Stimulated activated CD4-positive, alpha-beta T cell treated with anti-CD3 and anti-CD28 coated beads, Interleukin-4, amount 100 ng/mL, for 1 hour (primary cell): ENCODE measurements around the gene PSMD1.
"Not testable (repeated sequence)": the region's sequence is repeated elsewhere in the genome, so short reads cannot be mapped to it uniquely, and the experiment has no call there.

Experiments
- DNase-seq: peaks from one replicate; pipeline ENCODE4 v3.0.0-alpha.2; 2020

PSMD1 gene

DNA sequence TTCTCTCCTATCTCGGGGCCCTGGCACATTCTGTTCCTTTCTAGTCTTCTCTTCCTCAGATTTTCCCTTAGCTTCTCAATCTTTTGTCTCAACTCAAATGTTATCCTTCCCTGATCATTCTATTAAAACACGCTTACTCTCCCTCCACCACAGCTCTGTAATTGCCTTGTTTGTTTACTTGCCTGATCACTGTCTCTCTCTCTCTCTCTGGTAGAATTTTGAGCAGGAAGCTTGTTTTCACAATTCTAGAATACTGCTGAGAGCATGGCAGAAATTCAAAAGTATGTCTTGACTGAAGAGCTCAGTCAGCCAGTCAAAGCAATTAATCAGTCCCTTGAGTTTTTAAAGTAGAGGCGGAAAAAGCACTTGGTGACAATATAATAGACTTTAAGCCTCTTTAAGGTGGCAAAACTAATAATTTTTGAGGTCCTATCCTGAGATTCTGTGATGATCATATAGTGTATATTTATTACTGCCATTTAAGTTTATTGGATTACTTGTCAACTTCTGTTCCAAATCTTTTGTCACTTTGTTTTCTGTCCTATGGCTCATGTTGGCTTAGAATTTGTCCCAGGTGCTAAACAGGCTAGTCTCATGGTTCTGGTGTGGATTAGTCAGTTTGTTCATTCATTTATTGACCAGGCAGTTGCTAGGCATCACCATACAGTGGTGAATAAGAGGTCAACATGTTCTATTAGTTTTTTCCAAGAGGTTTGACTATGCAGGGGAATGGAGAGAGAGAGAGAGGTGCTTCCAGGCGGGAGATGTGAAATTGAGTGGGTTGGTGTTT is 2.3 kb downstream of the PSMD1 start:
- DNase-seq = no peak

GRCh38 chr2:231059756-231060155 is 3.1 kb downstream of the PSMD1 start:
- DNase-seq = no peak

DNA sequence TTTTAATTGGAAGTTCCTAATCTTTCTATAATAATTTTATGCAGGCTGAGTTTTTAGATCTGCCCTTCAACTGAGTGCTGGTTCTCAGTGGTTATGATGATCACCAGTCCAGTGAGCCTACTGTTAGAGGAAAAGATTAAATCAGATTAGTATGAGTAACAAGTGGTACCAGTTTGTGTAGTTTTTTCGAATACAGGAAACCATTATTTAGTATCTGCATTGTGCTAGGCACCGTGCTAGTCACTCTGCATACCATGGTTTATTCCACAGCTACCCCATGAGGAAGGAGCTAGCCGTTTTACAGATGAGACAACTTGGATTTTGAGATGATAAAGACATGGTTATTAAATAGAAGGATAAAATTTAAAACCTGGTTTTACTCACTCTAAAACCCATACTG is 6.1 kb downstream of the PSMD1 start:
- no peak for DNase-seq

- no peak for DNase-seq
Measured at GRCh38 chr2:231063347-231063746, 6.7 kb downstream of the PSMD1 start.

DNA sequence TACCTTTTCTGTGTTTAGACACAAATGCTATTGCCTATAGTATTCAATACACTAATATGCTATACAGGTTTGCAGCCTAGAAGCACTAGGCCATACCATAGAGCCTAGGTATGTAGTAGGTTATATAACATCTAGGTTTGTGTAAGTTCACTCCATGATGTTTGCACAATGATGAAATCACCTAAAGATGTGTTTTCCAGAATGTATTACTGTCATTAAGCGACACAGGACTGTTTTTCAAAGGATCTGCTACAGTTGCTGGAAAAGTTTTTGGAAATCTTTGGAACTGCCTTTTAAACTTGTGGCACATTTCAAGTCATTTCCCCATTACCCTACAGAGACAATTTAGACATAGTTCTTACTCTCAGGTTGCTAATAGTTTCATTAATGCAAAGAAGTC is 9.3 kb downstream of the PSMD1 start:
- no peak for DNase-seq

DNA sequence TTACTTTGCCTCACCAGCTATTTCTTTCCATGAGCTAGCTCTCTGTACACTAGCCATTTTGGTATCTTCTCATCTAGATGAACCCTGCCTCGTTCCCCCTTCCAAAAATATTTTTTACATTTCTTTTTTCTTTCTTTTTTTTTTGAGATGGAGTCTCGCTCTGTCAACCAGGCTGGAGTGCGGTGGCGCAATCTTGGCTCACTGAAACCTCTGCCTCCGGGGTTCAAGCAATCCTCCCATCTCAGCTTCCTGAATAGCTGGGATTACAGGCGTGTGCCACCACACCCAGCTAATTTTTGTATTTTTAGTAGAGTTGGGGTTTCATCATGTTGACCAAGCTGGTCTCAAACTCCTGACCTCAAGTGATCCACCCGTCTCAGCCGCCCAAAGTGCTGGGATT is 10.9 kb downstream of the PSMD1 start:
- DNase-seq = not testable (repeated sequence)

DNA sequence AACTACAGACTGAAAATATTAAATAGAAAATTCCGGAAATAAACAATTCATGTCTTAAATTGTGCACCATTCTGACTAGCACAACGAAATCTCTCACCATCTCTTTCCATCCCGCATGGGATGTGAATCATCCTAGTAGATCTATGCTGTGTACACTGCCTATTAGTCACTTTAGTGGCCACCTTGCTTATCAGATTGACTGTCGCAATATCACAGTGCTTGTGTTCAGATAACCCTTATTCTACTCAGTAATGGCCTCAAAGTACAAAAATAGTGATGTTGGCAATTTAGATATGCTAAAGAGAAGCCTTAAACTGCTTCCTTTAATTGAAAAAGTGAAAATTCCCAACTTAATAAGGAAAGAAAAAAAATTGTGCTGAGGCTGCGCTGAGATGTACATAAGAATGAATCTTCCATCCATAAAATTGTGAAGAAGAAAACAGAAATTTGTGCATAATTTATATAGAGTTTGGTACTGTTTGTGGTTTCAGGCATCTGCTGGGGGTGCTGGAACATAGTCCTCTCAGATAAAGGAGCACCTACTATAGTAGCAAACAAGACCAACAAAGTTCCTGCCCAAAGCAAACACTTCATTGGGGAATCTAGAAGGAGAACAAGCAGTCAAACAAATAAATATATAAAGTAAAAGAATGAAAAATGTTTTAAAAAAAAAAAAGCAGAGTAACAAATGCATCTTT is 12.0 kb downstream of the PSMD1 start:
- no peak for DNase-seq

GRCh38 chr2:231069379-231070054 is 12.8 kb downstream of the PSMD1 start:
- DNase-seq = no peak

- no peak for DNase-seq
Measured at GRCh38 chr2:231084565-231084964, 27.9 kb downstream of the PSMD1 start.

- no peak for DNase-seq
Measured at GRCh38 chr2:231088754-231089153, 32.1 kb downstream of the PSMD1 start.

DNA sequence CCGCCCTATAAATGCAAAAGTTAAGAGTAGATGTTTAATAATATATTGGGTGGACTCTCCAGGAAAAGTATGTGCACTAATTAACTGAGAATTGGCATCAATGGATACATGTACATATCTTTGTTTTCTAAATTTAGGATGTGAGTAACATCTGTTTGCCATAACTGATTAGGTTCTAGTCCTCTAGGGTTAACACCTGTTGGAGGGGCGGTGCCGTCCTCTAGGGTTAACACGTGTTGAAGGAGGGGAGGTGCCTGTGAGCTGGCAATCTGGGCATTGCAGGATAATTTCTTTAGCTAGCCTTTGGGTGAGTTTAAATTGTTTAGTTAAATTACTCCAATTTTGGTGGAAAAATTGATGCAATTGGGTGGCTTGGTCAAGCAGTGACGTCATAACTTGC is 37.3 kb downstream of the PSMD1 start:
- DNase-seq = no peak

GRCh38 chr2:231094736-231095346 is 38.2 kb downstream of the PSMD1 start:
- DNase-seq = no peak

- no peak for DNase-seq
Measured at GRCh38 chr2:231099918-231100317, 43.3 kb downstream of the PSMD1 start.

DNA sequence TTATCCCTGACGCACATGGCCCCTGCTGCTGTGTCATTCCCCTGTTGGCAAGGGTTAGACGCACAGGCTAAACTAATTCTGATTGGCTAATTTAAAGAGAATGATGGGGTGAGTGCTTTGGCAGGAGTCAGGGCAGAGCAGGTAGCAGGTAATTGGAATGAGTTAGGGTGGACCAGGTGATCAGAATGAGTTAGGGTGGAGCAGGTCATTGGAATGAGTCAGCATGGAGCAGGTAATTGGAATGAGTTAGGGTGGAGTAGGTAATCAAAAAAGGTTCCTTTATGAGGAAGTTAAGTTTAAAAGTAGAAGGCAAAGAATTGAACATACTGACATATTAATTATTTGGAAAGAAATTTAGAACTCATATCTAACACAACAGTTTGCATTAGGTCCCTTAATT is 43.7 kb downstream of the PSMD1 start:
- not testable (repeated sequence) for DNase-seq

DNA sequence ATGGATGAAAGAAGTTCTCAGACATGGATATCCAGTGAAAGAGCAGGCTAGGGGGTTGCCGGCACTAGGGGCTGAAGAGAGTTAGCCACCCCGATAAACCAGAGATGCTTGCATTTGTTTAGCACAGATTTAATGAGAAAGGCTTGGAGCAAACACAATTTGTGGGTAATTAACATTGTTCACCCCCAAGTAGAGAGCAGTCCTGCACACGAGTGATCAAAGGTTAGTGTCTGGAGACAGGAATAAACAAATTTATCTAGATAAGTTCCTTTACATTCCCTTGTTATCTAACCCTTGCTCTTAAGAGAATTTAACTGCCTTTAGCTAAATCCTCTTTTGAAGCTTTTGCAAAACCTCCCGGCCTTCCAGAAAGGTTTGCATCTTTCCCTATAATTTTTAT is 44.3 kb downstream of the PSMD1 start:
- DNase-seq = no peak

GRCh38 chr2:231102772-231103171 is 46.1 kb downstream of the PSMD1 start:
- no peak for DNase-seq

DNA sequence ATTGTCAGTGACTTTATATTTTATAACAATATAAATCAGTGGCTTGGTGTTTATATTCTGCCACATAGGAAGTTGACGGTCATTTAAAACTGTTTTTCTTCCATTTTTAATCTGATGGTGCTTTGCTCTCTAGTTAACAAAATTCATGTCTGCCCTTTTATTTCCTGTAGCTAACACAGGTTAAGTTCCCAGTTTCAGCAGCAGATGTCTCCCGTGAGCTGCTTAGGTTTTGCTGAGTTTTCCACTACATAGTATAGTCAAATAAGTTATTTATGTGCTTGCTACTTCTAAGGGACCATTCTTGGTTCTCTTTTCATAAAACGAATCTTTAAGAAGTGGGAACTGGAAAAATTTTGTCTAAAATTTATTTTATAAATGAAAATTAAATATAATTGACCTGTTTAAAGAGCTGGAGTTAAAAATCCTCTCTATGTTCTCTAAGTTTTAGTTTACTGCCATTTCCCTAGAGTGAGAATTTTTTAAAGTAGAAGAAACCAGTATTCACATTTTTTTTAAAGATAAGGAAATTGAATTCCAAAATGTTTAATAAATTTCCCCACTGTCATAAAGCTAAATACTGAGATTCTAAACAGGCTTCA is 47.5 kb downstream of the PSMD1 start:
- peak; percentile 48 for DNase-seq

- DNase-seq = no peak
Measured at GRCh38 chr2:231110551-231110950, 53.9 kb downstream of the PSMD1 start.

GRCh38 chr2:231111987-231112386 is 55.3 kb downstream of the PSMD1 start:
- DNase-seq = no peak

DNA sequence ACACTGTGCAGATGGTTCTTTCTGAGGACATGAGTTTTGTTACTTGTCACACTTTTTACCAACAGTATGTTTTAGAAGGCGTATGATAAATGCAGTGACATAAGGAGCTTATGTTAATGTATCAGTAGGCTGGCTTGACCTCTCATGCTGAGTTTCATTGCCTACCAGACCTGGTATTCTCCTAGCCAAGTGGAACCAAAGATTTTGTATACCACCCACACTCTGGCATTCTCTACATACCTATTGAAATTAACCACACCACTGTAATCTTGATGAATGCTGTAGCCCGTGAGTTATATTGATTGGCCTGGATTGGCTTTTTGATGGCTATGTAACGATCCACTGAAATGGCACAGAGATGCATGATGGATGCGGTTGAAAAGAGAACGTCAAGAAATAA is 56.8 kb downstream of the PSMD1 start:
- DNase-seq = no peak

DNA sequence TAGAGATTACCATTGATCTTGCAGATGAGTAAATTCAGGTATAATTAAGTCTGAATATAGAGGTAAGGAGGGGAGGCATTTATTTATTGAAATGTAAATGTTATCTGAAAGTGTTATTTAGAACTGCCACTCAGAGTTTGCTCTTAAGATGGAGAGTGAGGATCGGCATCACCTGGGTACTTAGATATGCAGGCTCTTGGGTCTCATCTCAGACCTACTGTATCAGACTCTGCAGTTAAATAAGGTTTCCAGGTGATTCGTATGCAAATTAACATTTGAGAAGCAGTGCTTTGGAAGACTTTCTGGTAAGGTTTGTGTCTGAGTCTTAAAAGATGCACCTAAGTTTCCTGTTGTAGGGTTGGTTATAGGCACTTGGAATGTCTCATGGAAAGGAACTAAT is 59.0 kb downstream of the PSMD1 start:
- no peak for DNase-seq

GRCh38 chr2:231117148-231117547 is 60.5 kb downstream of the PSMD1 start:
- no peak for DNase-seq
